B cell (primary cell): ENCODE measurements around the gene EPAS1. TPM values are rescaled to one million over a fixed set of nuclear protein-coding genes. Genes with fewer than 3 reads are reported as not detected.

Source experiments
- ATAC-seq: fragments of 200-7000 bp; cut with Tn5 transposase; one replicate; pipeline ENCODE4 v1.10.0; 2021; ENCODE audit warnings: low read depth, mild to moderate bottlenecking, moderate number of reproducible peaks, moderate library complexity
- CTCF ChIA-PET: fragments of 350-600 bp; sonication (Branson Sonifier 250); formaldehyde crosslinking; loops from one replicate; lab custom pipeline; 2021; ENCODE audit warnings: antibody characterized with exemption, inconsistent platforms; lab: Charles Lee
- POLR2A ChIA-PET: fragments of 350-600 bp; sonication (Branson Sonifier 250); formaldehyde crosslinking; loops from one replicate; lab custom pipeline; 2021; ENCODE audit warnings: antibody characterized with exemption; lab: Charles Lee
- DNase-seq: peaks from one replicate; pipeline ENCODE4 v3.0.0; 2013
- H2AFZ ChIP-seq: 2 replicates; pipeline ENCODE4 v1.6.1; 2012; ENCODE audit warnings: mild to moderate bottlenecking, low read depth, low read length; ENCODE audit not compliant: insufficient read depth, poor library complexity, severe bottlenecking
- H3K27ac ChIP-seq, 2 donors: 1 replicate in 1 of 2; 2 replicates in 1 of 2; pipeline ENCODE4 v1.5.1; 2012 to 2013; ENCODE audit warnings: low read length in 2 of 2, mild to moderate bottlenecking in 2 of 2, moderate library complexity in 1 of 2
- H3K27me3 ChIP-seq, 4 experiments: fragments of 200-600 bp in 1 of 4; sonication (generic) in 1 of 4; replicated peaks in 1 of 4; 1 replicate in 2 of 4; 2 replicates in 2 of 4; pipeline versions ENCODE4 v1.6.1 to v1.7.0; 2013 to 2016; ENCODE audit warnings: low read length in 3 of 4, mild to moderate bottlenecking in 2 of 4, mixed read lengths in 1 of 4, moderate library complexity in 1 of 4; ENCODE audit not compliant: insufficient read depth in 4 of 4, control insufficient read depth in 3 of 4; ENCODE audit errors: control extremely low read depth in 1 of 4
- H3K36me3 ChIP-seq, 2 experiments: replicated peaks in 1 of 2; 1 replicate in 1 of 2; 2 replicates in 1 of 2; pipeline versions ENCODE4 v1.6.1 to v1.7.1; 2013; ENCODE audit warnings: low read length in 1 of 2; ENCODE audit not compliant: insufficient read depth in 2 of 2, control insufficient read depth in 1 of 2; ENCODE audit errors: control extremely low read depth in 1 of 2, extremely low read depth in 1 of 2
- H3K4me1 ChIP-seq, 2 donors: fragments of 200-600 bp in 1 of 2; sonication (generic) in 1 of 2; 1 replicate in 1 of 2; 2 replicates in 1 of 2; pipeline versions ENCODE4 v1.5.1 to v1.6.1; 2013 to 2017; ENCODE audit warnings: low read length in 2 of 2; ENCODE audit not compliant: control insufficient read depth in 2 of 2, insufficient read depth in 2 of 2
- H3K4me2 ChIP-seq: replicated peaks from 2 replicates; pipeline ENCODE3; 2012; ENCODE audit warnings: mild to moderate bottlenecking, low read depth, low read length; ENCODE audit not compliant: poor library complexity, severe bottlenecking
- H3K4me3 ChIP-seq, 5 experiments: fragments of 200-600 bp in 1 of 5; sonication (generic) in 1 of 5; 1 replicate in 3 of 5; 2 replicates in 2 of 5; pipeline versions ENCODE4 v1.5.1 to v1.7.0; 2011 to 2016; ENCODE audit warnings: low read length in 4 of 5, mild to moderate bottlenecking in 4 of 5, low read depth in 2 of 5, control low read depth in 1 of 5, moderate library complexity in 1 of 5; ENCODE audit not compliant: insufficient read depth in 1 of 5; ENCODE audit errors: control extremely low read depth in 1 of 5, extremely low read depth in 1 of 5
- H3K79me2 ChIP-seq: fragments of 200-600 bp; sonication (generic); one replicate; pipeline ENCODE4 v1.6.0; 2016; ENCODE audit warnings: low read length; ENCODE audit not compliant: control insufficient read depth, insufficient read depth
- H3K9ac ChIP-seq: fragments of 200-600 bp; sonication (generic); 2 replicates; pipeline ENCODE4 v1.6.1; 2017; ENCODE audit warnings: mild to moderate bottlenecking, low read length, moderate library complexity
- H3K9me3 ChIP-seq, 3 donors: one replicate each; pipeline versions ENCODE4 v1.6.1 to v1.7.1; 2013; ENCODE audit warnings: low read length in 2 of 3; ENCODE audit not compliant: control insufficient read depth in 2 of 3, insufficient read depth in 1 of 3; ENCODE audit errors: control extremely low read depth in 1 of 3
- H4K20me1 ChIP-seq: 2 replicates; pipeline ENCODE4 v1.6.0; 2012; ENCODE audit warnings: mild to moderate bottlenecking, low read length; ENCODE audit not compliant: insufficient read depth, control insufficient read depth, poor library complexity, severe bottlenecking
- H3K27ac Mint-ChIP-seq: one replicate; pipeline ENCODE4 v1.8.0; 2021; ENCODE audit warnings: mixed read lengths
- H3K27me3 Mint-ChIP-seq: one replicate; pipeline ENCODE4 v1.8.0; 2021; ENCODE audit warnings: mixed read lengths
- H3K4me1 Mint-ChIP-seq: one replicate; pipeline ENCODE4 v1.8.0; 2021; ENCODE audit warnings: mixed read lengths
- H3K4me3 Mint-ChIP-seq: one replicate; pipeline ENCODE4 v1.8.0; 2021; ENCODE audit warnings: mixed read lengths
- H3K9me3 Mint-ChIP-seq: one replicate; pipeline ENCODE4 v1.8.0; 2022; ENCODE audit warnings: mixed read lengths; ENCODE audit not compliant: insufficient read depth
- EZH2 ChIP-seq: IDR thresholded peaks from 2 replicates; pipeline ENCODE4 v1.6.1; 2012; ENCODE audit warnings: borderline replicate concordance, low read depth, mild to moderate bottlenecking, moderate library complexity, low read length; ENCODE audit not compliant: insufficient read depth, poor library complexity, severe bottlenecking
- whole genome bisulfite sequencing: methylation state at CpG from one replicate; pipeline ENCODE4 v1.1.5; 2013; ENCODE audit warnings: missing lambda C conversion rate; ENCODE audit not compliant: insufficient coverage; 5-methylcytosine and 5-hydroxymethylcytosine counted together
- intact Hi-C: fragments of 100-400 bp; cut with micrococcal nuclease; formaldehyde crosslinking; loops from one replicate; pipeline ENCODE4 v1.10.0; 2022
- polyA plus RNA-seq: library from polyadenylated mRNA; depleted of rRNA; stranded (reverse); fragments of >200 nt; gene quantifications from 2 replicates; pipeline ENCODE4 v1.2.3, GENCODE V29; 2012
- total RNA-seq, 2 donors: library from RNA; stranded (reverse); fragments of 120-200 nt in 1 of 2; gene quantifications; 1 replicate in 1 of 2; 2 replicates in 1 of 2; pipeline versions ENCODE4 v1.2.3 to v1.2.4, GENCODE V29; 2013 to 2022
- TF ChIP-seq, protein P1 (sequence below): fragments of 200-600 bp; IDR thresholded peaks from one replicate; pipeline ENCODE4 v1.8.0; 2022; ENCODE audit warnings: antibody characterized with exemption, mild to moderate bottlenecking

The EPAS1 gene
- total and polyA plus RNA-seq, 2 donors (not counting 1 experiment from before 2014, with no cell fraction given) = 0.06 to 0.37 TPM

DNA sequence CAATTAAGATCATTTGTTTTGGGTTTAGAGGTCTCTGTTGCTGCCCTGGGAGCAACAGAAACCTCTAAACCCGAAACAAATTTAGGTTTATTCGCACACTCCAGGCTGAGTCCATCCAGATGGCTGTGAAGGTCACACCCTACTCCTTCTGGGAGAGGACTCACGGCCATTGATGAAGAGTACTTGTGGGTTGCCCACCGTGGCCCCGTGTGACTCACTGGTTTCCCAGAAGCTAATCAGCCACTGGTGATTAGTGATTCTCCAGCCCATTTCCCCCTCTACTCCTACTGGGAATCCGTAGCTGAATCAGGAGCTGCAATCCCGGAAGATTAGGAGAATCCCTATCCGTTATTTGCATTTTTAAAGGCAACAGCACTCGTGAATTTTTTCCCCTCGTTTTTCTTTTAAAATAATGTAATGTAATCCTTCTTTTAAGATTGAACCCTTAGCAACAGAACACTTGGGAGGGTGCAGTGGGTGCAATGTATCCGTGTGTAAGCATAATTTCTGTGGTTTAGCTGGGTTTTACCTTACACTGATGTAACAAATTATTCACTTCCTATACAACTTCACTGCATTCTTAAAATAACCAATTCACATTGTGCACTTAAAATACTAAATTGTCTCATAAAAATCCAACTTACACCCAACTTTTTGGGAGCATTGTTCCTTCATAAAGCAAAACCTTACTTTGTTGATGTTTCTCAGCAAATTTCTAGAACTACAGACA lies 27.5 kb upstream of the EPAS1 start:
- Histone ChIP-seq H3K4me2 (no peak overlapping the region), H3K27me3 (no peaks in the 10 kb centered on the region), H3K4me3 (no peak overlapping the region), H2AFZ (no peak overlapping the region), H3K9ac (no peak overlapping the region), H3K27ac (no peak overlapping the region), H4K20me1 (no peaks in the 10 kb centered on the region), H3K4me1 (no peaks in the 10 kb centered on the region), H3K36me3 (no peaks in the 10 kb centered on the region), H3K9me3 (no peaks in the 10 kb centered on the region), H3K79me2 (no peaks in the 10 kb centered on the region)
- no peak for DNase-seq
- TF ChIP-seq, protein P1, sequence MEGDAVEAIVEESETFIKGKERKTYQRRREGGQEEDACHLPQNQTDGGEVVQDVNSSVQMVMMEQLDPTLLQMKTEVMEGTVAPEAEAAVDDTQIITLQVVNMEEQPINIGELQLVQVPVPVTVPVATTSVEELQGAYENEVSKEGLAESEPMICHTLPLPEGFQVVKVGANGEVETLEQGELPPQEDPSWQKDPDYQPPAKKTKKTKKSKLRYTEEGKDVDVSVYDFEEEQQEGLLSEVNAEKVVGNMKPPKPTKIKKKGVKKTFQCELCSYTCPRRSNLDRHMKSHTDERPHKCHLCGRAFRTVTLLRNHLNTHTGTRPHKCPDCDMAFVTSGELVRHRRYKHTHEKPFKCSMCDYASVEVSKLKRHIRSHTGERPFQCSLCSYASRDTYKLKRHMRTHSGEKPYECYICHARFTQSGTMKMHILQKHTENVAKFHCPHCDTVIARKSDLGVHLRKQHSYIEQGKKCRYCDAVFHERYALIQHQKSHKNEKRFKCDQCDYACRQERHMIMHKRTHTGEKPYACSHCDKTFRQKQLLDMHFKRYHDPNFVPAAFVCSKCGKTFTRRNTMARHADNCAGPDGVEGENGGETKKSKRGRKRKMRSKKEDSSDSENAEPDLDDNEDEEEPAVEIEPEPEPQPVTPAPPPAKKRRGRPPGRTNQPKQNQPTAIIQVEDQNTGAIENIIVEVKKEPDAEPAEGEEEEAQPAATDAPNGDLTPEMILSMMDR = no peak
- no peak for TF ChIP-seq EZH2
- Mint-ChIP-seq H3K9me3 (no peaks in the 10 kb centered on the region), H3K27me3 (peaks cover 28% of the 10 kb centered on the region), H3K4me3 (no peak overlapping the region), H3K27ac (no peak overlapping the region), H3K4me1 (peaks cover 8% of the 10 kb centered on the region)
- POLR2A ChIA-PET = no interaction called here
- no peak for ATAC-seq
- intact Hi-C loops = no loop called here
- CTCF ChIA-PET = no interaction called here
- WGBS = 80% methylated on average over 4 of the region's 11 CpGs

DNA sequence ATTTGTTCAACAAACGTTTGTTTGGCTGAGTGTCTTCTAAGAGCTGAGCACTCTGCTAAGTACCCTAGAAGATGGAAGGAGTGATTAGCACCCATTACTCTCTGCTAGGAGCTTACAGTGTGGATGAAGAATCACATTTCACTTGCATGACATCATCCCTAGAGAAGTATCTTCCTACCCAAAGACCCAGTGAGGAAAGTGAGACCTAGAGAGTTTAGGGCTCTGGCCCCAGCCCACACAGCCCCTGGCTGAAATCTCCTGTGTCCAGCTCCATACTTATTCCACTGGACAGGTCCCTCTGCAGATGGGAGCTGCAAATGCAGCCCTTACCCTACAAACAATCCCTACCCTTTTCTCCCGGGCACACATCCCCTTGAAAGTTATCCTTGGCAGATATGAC lies 26.8 kb upstream of the EPAS1 start:
- Histone ChIP-seq H2AFZ (no peak overlapping the region), H3K27me3 (peaks cover 0 to 6% (median 0%) of the 10 kb centered on the region in 4 experiments), H3K79me2 (no peaks in the 10 kb centered on the region), H3K9ac (no peak overlapping the region), H3K4me1 (no peaks in the 10 kb centered on the region), H3K9me3 (no peaks in the 10 kb centered on the region), H3K36me3 (no peaks in the 10 kb centered on the region), H3K4me3 (no peak overlapping the region), H4K20me1 (no peaks in the 10 kb centered on the region), H3K27ac (no peak overlapping the region), H3K4me2 (no peak overlapping the region)
- POLR2A ChIA-PET = no interaction called here
- H3K9me3 Mint-ChIP-seq = no peaks in the 10 kb centered on the region
- peaks cover 30% of the 10 kb centered on the region for H3K27me3 Mint-ChIP-seq
- intact Hi-C loops = no loop called here
- DNase-seq (no peak), ATAC-seq (no peak)
- no peak overlapping the region for H3K4me3 Mint-ChIP-seq
- no peak for TF ChIP-seq EZH2
- TF ChIP-seq, protein P1 = no peak
- WGBS = 50% methylated on average over 2 of the region's 2 CpGs
- no peak overlapping the region for H3K27ac Mint-ChIP-seq
- H3K4me1 Mint-ChIP-seq = peaks cover 8% of the 10 kb centered on the region
- CTCF ChIA-PET = no interaction called here
